SK-N-DZ (cell line): ENCODE measurements around the gene LRCOL1.
A peak's percentile ranks its signal among the peaks of the same experiment; 100 is the strongest.

Experiments
- DNase-seq: peaks from one replicate; pipeline ENCODE4 v3.0.0-alpha.2; 2015; ENCODE audit warnings: low spot score

LRCOL1 gene

GRCh38 chr12:132637811-132638210, 27.4 kb upstream of the LRCOL1 start:
- DNase-seq, result no peak

DNA sequence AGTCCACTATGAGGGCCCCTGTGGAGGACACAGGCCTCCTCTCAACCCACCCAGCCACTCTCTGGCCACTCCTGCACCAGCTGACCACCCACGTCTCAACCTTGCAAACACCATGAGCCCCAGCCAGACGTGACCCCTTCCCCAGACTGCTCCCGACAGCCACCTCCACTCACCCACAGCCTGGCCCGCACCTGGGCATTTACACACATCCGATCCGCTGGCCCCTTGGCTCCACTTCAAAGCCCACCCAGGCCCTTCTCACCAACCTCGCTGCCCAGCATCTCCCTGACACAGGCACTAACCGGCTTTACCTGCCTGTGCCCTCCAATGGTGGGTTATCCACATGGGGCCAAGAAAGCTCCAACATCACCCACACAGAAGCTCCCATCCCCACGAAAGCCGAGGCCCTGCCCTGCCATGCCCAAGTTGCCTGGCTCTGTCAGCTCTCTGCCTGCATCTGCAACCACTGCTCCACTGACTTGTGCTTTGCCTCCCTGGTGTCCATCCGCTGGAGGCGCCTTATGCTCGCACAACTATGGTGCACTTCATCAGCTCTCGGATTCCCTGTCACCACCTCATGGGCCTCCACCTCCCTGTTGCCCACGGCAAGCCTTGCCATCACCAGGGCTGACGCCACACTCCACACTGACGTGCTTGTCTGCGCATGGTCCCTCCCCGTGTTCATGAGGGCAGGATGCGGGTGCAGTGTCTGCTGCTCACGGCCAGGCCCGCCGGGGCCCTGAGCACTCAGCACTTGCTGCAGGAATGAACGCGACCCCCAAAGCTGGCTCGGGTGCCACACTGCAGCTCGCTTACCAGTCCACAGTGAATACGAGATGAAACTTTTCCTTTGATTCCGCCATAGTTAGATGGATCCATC, 24.9 kb upstream of the LRCOL1 start:
- DNase-seq, result no peak

- DNase-seq, result no peak
These were observed 24.1 kb upstream of the LRCOL1 start for GRCh38 chr12:132634411-132634990.

GRCh38 chr12:132633901-132634300, 23.5 kb upstream of the LRCOL1 start:
- DNase-seq, result no peak

GRCh38 chr12:132633398-132633797, 23.0 kb upstream of the LRCOL1 start:
- no peak for DNase-seq

DNA sequence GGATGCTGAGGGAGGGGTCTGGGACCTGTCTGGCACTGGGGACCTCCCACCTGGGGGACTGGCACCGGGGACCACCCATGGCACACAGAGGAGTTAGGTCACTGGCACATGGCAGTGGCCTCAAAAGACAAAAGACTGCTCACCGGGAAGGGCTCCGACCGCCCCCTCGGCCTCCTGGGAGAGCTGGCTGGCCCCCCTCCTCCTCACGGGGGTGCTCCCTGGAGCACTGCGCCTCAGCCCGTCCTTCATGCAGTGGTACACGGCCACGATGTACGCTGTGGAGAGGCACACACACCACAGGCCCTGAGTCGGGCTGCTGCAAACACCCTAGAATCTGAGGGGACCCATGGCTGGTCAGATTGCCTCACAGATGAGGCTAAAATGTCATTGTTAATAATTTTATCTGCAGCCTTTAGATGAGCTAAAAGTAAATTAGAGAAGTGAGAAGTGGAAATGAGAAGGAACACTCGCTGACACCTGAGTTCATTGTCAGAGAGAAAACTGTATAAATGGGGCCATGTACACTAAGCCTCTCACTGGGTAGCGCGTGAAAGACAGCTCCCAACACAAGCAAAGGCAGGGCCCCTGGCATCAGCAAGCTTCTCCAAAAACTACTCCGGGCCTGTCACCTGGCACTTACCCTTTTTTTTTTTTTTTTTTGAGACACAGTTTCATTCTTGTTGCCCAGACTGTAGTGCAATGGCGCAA, 22.3 kb upstream of the LRCOL1 start:
- DNase-seq, result no peak

DNA sequence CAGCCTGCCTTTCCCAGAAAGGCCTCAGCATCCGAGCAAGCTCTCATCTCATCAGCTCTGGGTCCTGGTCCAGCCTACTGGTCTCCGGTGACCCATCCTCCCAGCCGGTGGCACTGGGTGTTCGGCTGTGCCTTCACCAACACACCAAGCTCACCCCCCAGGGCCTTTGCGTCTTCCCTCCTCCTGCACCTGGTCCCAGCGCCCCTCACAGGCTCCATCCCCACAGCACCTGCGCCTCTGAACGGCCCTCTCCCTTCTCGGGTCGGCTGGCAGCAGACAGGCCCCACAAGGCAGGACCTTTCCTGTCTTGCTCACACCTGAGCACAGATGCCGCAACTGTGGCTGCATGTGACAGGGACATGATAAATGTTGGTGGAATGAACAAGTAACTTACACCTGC, 21.3 kb upstream of the LRCOL1 start:
- DNase-seq, result no peak

DNA sequence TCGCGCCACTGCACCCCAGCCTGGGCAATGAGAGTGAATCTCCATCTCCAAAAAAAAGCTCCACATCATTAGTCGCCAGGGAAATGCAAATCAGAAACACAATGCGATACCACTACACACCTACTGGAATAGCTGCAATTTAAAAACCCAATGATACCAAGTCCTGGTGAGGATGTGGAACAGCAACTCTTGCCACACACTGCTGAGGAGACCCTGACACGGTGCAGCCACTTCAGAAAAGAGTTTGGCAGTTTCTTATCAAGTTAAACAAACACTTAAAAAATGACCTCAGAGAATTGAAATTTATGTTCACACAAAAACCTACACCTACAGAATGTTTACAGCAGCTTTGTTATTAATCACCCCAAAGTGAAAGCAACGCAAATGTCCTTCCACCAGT, 20.3 kb upstream of the LRCOL1 start:
- DNase-seq, result no peak

- DNase-seq, result no peak
These were observed 18.9 kb upstream of the LRCOL1 start for GRCh38 chr12:132629330-132629729.

GRCh38 chr12:132625731-132626430, 15.5 kb upstream of the LRCOL1 start:
- DNase-seq, result no peak

- DNase-seq, result no peak
These were observed 14.7 kb upstream of the LRCOL1 start for GRCh38 chr12:132624910-132625630.

- no peak for DNase-seq
These were observed 13.9 kb upstream of the LRCOL1 start for GRCh38 chr12:132624186-132624855.

DNA sequence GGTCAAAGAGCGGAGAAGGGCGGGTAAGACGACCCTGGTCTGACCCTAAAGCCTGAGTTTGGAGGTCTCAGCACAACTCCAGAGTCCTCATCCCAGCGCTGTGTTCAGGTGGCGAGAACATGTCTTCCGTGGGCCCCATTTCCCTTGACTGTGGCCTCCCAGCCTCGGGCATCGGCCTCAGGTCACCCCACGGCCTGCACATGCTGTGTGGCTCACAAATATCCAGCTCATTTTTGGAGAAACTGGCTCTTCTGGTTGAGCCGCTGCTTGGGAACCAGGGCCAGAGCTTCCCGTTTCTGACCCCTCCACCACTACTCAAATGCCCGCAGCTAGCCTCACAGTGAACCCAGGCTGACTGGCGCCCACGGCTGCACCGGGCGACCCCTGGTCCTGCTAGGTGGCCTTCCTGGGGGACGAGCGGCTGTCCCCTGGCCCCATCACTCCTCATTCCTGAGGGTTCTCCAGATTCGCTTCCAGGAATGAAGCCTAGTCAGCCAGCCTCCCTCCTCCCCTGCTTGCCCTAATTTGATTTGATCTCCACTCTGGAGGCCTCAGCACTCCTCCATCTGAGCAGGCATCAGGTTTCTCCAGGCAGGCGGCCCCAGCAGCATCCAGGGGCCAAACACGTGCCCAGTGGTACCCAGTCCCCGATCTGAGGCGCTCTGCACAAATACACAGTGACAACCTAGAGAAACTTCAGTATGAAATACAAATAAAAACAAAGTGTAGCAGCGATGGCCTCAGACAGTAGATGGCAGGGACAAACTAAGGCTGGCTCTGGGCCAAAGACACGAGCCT, 12.9 kb upstream of the LRCOL1 start:
- DNase-seq, result peak; percentile 90

GRCh38 chr12:132622437-132623071, 12.2 kb upstream of the LRCOL1 start:
- peak; percentile 47 for DNase-seq

DNA sequence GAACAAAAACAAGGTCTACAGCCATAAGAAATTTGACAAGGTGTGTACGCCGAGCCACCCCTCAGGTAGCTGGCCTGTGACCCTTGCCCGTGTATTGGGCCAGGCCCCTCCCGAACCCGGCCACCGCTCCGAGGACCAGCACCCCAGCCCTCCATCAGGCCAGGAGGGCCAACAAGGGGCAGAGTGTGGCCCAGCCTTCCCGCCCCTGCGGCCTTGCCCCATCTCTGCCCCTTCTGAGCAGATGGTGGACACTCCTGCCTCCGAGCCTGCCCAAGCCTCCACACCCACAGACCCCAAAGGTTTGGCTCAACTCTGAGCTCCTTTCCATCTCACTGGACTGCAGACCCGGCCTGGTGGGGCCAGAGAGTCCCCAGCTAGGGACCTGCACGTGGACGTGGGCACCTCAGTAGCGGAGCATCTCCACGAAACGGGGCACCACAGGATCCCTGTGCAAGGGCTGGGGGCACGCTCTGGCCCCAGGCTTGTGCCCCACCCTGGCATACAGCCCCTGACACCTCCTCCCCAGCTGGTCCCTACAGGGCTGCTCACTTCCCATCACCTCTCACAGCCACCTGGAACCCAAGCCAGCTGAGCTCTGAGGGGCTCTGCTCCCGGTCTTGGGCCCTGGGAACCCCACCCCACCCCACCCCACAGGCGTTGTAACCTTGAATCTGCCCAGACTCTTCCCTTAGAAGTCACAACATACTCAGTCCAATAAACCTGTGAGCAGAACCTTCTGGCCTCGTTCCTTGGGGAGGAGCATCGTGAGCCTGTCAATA, 11.5 kb upstream of the LRCOL1 start:
- DNase-seq, result no peak

DNA sequence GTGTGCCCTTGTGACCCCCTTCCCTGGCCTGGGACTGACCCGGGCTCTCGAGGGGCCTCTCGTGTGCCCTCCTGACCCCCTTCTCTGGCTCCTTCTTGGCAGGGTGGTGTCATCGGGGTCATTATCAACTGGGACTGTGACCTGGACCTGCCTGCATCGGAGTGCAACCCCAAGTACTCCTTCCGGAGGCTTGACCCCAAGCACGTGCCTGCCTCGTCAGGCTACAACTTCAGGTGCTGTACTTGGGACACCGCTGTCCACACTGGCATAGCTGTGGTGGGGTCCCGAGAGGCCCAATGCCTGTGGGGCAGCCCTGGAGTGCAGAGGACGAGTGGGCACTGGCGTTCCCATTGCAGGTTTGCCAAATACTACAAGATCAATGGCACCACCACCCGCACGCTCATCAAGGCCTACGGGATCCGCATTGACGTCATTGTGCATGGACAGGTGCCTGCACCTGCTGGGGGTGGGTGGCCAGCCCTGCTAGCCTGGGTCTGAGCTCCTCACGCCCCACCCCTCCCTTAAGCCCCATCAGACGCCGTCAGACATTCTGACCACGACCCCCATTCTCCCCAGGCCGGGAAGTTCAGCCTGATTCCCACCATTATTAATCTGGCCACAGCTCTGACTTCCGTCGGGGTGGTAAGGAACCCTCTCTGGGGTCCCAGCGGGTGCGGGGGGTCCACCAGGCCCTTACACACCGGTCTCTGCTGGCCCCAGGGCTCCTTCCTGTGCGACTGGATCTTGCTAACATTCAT, 10.7 kb upstream of the LRCOL1 start:
- DNase-seq, result no peak

- no peak for DNase-seq
These were observed 9.9 kb upstream of the LRCOL1 start for GRCh38 chr12:132620113-132620898.
